Right atrium auricular region (tissue), 2 donors: Measurements from ENCODE around the gene RAD9B. TPM values are rescaled to one million over a fixed set of nuclear protein-coding genes. Genes with fewer than 3 reads are reported as not detected.
"Not testable (repeated sequence)": the region's sequence is repeated elsewhere in the genome, so short reads cannot be mapped to it uniquely, and the experiment has no call there.

Source experiments
- DNase-seq: peaks from one replicate; pipeline ENCODE4 v3.0.0-alpha.2; 2019; ENCODE audit warnings: low spot score
- H3K27ac ChIP-seq, 2 donors: fragments of 200-600 bp; sonication (generic); 1 replicate in 1 of 2; 2 replicates in 1 of 2; pipeline ENCODE4 v1.5.1; 2016 to 2019
- H3K27me3 ChIP-seq, 2 donors: fragments of 200-600 bp; sonication (generic); one replicate each; pipeline versions ENCODE4 v1.5.1 to v1.6.0; 2017 to 2019
- H3K36me3 ChIP-seq: fragments of 200-600 bp; sonication (generic); one replicate; pipeline ENCODE4 v1.5.1; 2016
- H3K4me1 ChIP-seq, 2 donors: fragments of 200-600 bp; sonication (generic); one replicate each; pipeline versions ENCODE4 v1.5.1 to v1.6.0; 2017 to 2019
- H3K4me3 ChIP-seq, 2 donors: fragments of 200-600 bp; sonication (generic); 1 replicate in 1 of 2; 2 replicates in 1 of 2; pipeline ENCODE4 v1.5.1; 2017 to 2019; ENCODE audit warnings: mild to moderate bottlenecking in 1 of 2, moderate library complexity in 1 of 2
- H3K9me3 ChIP-seq, 2 donors: fragments of 200-600 bp; sonication (generic); one replicate each; pipeline ENCODE4 v1.5.1; 2019
- total RNA-seq, 2 donors: library from RNA; depleted of rRNA; stranded (reverse); fragments of >200 nt; gene quantifications; one replicate each; pipeline ENCODE4 v1.1.0, GENCODE V29; 2016
- TF ChIP-seq, protein P1 (sequence below), 2 donors: fragments of 200-600 bp; sonication (generic); IDR thresholded peaks; one replicate each; pipeline ENCODE4 v1.5.1; 2019; ENCODE audit warnings: antibody characterized with exemption in 2 of 2

Gene RAD9B
- total RNA-seq = 1 to 10 TPM in 1 of 2 donors, under 1 TPM in 1; 0.26 to 1.2 TPM

DNA sequence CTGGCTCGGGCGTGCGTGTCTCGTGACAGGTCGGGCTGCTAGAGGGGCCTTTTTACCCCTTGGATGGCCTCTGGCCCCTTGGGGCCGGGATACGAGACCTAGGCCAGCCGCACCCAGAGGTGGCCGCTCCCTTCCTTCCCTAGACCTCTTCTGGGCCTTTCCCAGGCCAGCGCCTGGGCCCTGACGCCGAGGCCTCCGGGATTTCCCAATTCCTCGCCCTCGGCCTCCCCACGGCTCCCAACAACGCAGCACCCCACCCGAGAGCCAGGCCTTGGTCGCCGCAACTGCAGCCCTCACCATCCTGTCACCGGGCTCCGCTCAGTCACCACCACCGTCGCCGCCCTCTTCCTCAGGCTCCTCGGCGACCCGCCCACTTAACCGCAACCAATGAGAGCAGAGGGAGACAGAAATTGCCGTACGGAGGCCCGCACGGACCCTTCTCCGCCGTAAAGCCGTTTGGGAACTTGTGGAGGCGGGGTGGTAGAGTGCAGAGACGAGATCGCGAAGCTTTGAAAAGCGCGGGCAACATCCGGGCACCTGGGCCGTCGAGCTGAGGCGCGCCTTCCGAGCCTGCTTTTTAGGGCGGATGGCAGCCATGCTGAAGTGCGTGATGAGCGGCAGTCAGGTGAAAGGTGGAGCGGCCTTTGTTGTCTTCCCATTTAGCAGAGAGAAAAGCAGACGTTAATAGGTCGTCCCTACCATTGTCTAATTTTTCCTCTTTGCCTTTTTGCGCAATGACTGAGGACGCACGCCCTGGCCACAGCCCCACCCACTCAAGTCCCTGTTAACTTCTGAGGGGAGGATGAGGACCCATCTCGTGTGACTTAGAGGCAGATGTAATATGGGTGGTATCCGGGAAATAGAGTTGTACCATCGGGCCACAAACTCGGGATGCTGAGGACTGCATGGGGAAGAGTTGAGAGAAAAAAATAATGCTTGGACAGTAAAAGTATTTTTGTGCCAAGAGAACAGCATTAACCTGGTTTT lies at the start of gene RAD9B, which contains the start of gene VPS29:
Gene RAD9B, plus strand, starts transcription at position 580 of the 987 bp plus-strand sequence. Its CDS starts 7 bp downstream, at position 587.
Gene VPS29, minus strand, starts transcription at position 360 of the 987 bp plus-strand sequence. Its CDS starts 60 bp downstream, at position 300.
- H3K9me3 ChIP-seq = no peaks in the 10 kb centered on the region
- no peaks in the 10 kb centered on the region for H3K36me3 ChIP-seq
- TF ChIP-seq, protein P1, sequence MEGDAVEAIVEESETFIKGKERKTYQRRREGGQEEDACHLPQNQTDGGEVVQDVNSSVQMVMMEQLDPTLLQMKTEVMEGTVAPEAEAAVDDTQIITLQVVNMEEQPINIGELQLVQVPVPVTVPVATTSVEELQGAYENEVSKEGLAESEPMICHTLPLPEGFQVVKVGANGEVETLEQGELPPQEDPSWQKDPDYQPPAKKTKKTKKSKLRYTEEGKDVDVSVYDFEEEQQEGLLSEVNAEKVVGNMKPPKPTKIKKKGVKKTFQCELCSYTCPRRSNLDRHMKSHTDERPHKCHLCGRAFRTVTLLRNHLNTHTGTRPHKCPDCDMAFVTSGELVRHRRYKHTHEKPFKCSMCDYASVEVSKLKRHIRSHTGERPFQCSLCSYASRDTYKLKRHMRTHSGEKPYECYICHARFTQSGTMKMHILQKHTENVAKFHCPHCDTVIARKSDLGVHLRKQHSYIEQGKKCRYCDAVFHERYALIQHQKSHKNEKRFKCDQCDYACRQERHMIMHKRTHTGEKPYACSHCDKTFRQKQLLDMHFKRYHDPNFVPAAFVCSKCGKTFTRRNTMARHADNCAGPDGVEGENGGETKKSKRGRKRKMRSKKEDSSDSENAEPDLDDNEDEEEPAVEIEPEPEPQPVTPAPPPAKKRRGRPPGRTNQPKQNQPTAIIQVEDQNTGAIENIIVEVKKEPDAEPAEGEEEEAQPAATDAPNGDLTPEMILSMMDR (IDR thresholded peaks at IDR 0.05) = no peak
- DNase-seq = peak; percentile 98
- H3K4me1 ChIP-seq = peaks cover 0 to 34% of the 10 kb centered on the region in 2 donors
- peak within 1 kb of the TSS; percentile 89 to 91 for H3K27ac ChIP-seq
- peak within 1 kb of the TSS; percentile 90 to 94 for H3K4me3 ChIP-seq
- no peaks in the 10 kb centered on the region for H3K27me3 ChIP-seq

DNA sequence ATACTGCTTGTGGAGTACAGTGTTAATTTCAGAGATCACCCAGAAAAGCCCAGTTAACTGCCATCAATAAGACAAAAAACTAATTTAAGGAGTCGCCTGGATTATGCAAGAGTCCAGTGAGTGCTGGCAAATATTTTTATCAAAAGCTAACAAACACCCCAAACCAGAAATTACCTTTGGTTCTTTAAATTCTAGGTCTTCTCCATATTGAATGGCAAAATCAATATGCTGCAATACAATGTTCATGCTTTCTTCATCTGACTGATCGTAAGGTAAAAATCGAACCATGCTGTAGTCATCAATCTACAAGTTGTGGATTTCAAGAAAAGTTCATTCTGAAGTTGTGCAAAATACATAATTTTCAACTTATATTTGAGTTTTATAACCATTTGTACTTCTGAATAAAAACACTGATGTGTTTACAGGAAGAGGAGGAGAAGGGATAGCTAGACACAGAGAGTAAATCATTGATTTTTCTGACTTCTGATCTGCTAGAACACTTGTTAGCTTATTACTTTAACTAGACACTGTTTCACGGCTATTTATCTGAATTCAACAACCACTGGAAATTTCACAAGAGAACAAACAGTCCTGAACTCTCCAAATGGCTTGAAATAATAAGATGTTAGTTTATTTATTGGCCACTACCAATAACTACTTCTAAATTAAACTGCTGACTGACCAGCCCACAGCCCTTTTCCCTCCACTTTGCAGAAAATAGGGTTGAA lies 48.4 kb upstream of the RAD9B start:
- Histone ChIP-seq H3K27ac (no peak overlapping the region), H3K4me3 (no peak overlapping the region), H3K36me3 (peaks cover 20% of the 10 kb centered on the region), H3K27me3 (no peaks in the 10 kb centered on the region), H3K9me3 (no peaks in the 10 kb centered on the region), H3K4me1 (peaks cover 0 to 6% of the 10 kb centered on the region in 2 donors)
- no peak for DNase-seq
- TF ChIP-seq, protein P1 (IDR thresholded peaks at IDR 0.05) = no peak

- H3K27me3 ChIP-seq = no peaks in the 10 kb centered on the region
- TF ChIP-seq, protein P1 (IDR thresholded peaks at IDR 0.05) = no peak
- no peak for DNase-seq
- H3K4me3 ChIP-seq = no peak overlapping the region
- no peaks in the 10 kb centered on the region for H3K9me3 ChIP-seq
- H3K36me3 ChIP-seq = peaks cover 21% of the 10 kb centered on the region
- H3K4me1 ChIP-seq = no peaks in the 10 kb centered on the region
- H3K27ac ChIP-seq = no peak overlapping the region
These were observed 43.4 kb upstream of the RAD9B start for GRCh38 chr12:110458756-110459155.

DNA sequence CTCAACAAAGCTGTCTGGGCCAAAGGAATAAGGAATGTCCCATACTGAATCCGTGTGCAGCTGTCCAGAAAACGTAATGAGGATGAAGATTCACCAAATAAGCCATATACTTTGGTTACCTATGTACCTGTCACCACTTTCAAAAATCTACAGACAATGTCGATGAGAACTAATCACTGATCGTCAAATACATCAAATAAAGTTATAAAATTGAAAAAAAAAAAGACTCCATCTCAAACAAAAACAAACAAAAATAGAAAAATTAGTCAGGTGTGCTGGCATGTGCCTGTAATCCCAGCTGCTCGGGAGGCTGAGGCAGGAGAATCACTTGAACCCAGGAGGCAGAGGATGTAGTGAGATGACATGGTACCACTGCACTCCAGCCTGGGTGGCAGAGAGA lies 40.9 kb upstream of the RAD9B start:
- peaks cover 17% of the 10 kb centered on the region for H3K36me3 ChIP-seq
- not testable (repeated sequence) for H3K27me3 ChIP-seq

GRCh38 chr12:110465024-110465423 lies 37.1 kb upstream of the RAD9B start:
- Histone ChIP-seq H3K4me3 (no peak overlapping the region), H3K9me3 (no peaks in the 10 kb centered on the region), H3K4me1 (peaks cover 0 to 25% of the 10 kb centered on the region in 2 donors), H3K27me3 (no peaks in the 10 kb centered on the region), H3K36me3 (peaks cover 10% of the 10 kb centered on the region), H3K27ac (no peak overlapping the region)
- TF ChIP-seq, protein P1 (IDR thresholded peaks at IDR 0.05) = no peak
- DNase-seq = no peak

More for the DNA sequence above, 40.9 kb upstream of the RAD9B start:
- not testable (repeated sequence) for H3K9me3 ChIP-seq, H3K4me1 ChIP-seq, H3K4me3 ChIP-seq, H3K27ac ChIP-seq
- peak; percentile 7 for DNase-seq

- H3K27me3 ChIP-seq, H3K9me3 ChIP-seq, H3K4me3 ChIP-seq, H3K27ac ChIP-seq, DNase-seq, H3K36me3 ChIP-seq: not testable (repeated sequence)
- peaks cover 0 to 25% of the 10 kb centered on the region in 2 donors for H3K4me1 ChIP-seq
These were observed 36.4 kb upstream of the RAD9B start for GRCh38 chr12:110465765-110466164.
